H9 (cell line): Measurements from ENCODE around the gene BZW1. TPM values are rescaled to one million over a fixed set of nuclear protein-coding genes. Genes with fewer than 3 reads are reported as not detected.

Experiments
- DNase-seq: peaks from one replicate; pipeline ENCODE4 v3.0.0-alpha.2; 2017
- H2AFZ ChIP-seq: one replicate; pipeline ENCODE4 v1.6.1; 2013; ENCODE audit warnings: mild to moderate bottlenecking, low read length, control low read depth, moderate library complexity
- H2AK5ac ChIP-seq: 2 replicates; pipeline ENCODE4 v1.6.1; 2013; ENCODE audit warnings: low read length, control low read depth, mixed read lengths; ENCODE audit not compliant: insufficient read length
- H2BK120ac ChIP-seq: one replicate; pipeline ENCODE4 v1.6.1; 2013; ENCODE audit warnings: low read depth, mild to moderate bottlenecking, low read length, control low read depth, inconsistent platforms; ENCODE audit not compliant: poor library complexity, severe bottlenecking
- H2BK12ac ChIP-seq: 2 replicates; pipeline ENCODE4 v1.6.1; 2013; ENCODE audit warnings: low read length, control low read depth, mixed read lengths, low read depth; ENCODE audit not compliant: insufficient read length
- H2BK15ac ChIP-seq: 2 replicates; pipeline ENCODE4 v1.6.1; 2013; ENCODE audit warnings: low read depth, low read length, control low read depth
- H2BK20ac ChIP-seq: one replicate; pipeline ENCODE4 v1.6.1; 2013; ENCODE audit warnings: low read depth, mild to moderate bottlenecking, low read length, control low read depth, inconsistent platforms; ENCODE audit not compliant: poor library complexity, severe bottlenecking
- H2BK5ac ChIP-seq: 2 replicates; pipeline ENCODE4 v1.6.1; 2013; ENCODE audit warnings: low read length, control low read depth, mixed read lengths; ENCODE audit not compliant: insufficient read length
- H3K14ac ChIP-seq: 2 replicates; pipeline ENCODE4 v1.6.1; 2013; ENCODE audit warnings: low read length, control low read depth; ENCODE audit not compliant: insufficient read depth
- H3K18ac ChIP-seq: 2 replicates; pipeline ENCODE4 v1.6.1; 2013; ENCODE audit warnings: low read depth, mild to moderate bottlenecking, mixed read lengths, low read length, control low read depth; ENCODE audit not compliant: insufficient read length
- H3K23ac ChIP-seq: 2 replicates; pipeline ENCODE4 v1.6.1; 2013; ENCODE audit warnings: low read length, control low read depth, mixed read lengths, low read depth; ENCODE audit not compliant: insufficient read length
- H3K23me2 ChIP-seq: 2 replicates; pipeline ENCODE4 v1.6.1; 2013; ENCODE audit warnings: low read depth, mild to moderate bottlenecking, mixed read lengths, low read length, control low read depth; ENCODE audit not compliant: insufficient read length, poor library complexity, severe bottlenecking
- H3K27ac ChIP-seq: 2 replicates; pipeline ENCODE4 v1.5.1; 2013; ENCODE audit warnings: low read length, control low read depth, mixed read lengths, low read depth; ENCODE audit not compliant: insufficient read length
- H3K27me3 ChIP-seq: 2 replicates; pipeline ENCODE4 v1.6.1; 2013; ENCODE audit warnings: low read length, control low read depth, inconsistent platforms; ENCODE audit not compliant: insufficient read depth
- H3K4ac ChIP-seq: 2 replicates; pipeline ENCODE4 v1.6.1; 2013; ENCODE audit warnings: low read depth, mild to moderate bottlenecking, control low read depth, inconsistent platforms, low read length, moderate library complexity
- H3K4me1 ChIP-seq: 2 replicates; pipeline ENCODE4 v1.6.1; 2013; ENCODE audit warnings: low read length, control low read depth, inconsistent platforms; ENCODE audit not compliant: insufficient read depth
- H3K4me2 ChIP-seq: 2 replicates; pipeline ENCODE4 v1.6.1; 2013; ENCODE audit warnings: low read length, control low read depth, mixed read lengths; ENCODE audit not compliant: insufficient read length, insufficient read depth
- H3K56ac ChIP-seq: 2 replicates; pipeline ENCODE4 v1.6.1; 2013; ENCODE audit warnings: low read depth, mild to moderate bottlenecking, mixed read lengths, low read length, control low read depth; ENCODE audit not compliant: insufficient read length
- H3K79me1 ChIP-seq: 2 replicates; pipeline ENCODE4 v1.6.1; 2013; ENCODE audit warnings: low read depth, mild to moderate bottlenecking, moderate library complexity, low read length, control low read depth, inconsistent platforms; ENCODE audit not compliant: insufficient read depth, poor library complexity, severe bottlenecking
- H3K79me2 ChIP-seq: 2 replicates; pipeline ENCODE4 v1.6.1; 2013; ENCODE audit warnings: low read length, control low read depth, inconsistent platforms; ENCODE audit not compliant: insufficient read depth
- H3K9ac ChIP-seq: 2 replicates; pipeline ENCODE4 v1.6.1; 2013; ENCODE audit warnings: low read length, control low read depth, mixed read lengths; ENCODE audit not compliant: insufficient read length; ENCODE audit errors: extremely low read depth
- H3K9me3 ChIP-seq: one replicate; pipeline ENCODE4 v1.6.1; 2013; ENCODE audit warnings: low read depth, low read length, inconsistent platforms; ENCODE audit not compliant: control insufficient read depth
- H3T11ph ChIP-seq: one replicate; pipeline ENCODE4 v1.6.1; 2013; ENCODE audit warnings: mild to moderate bottlenecking, low read length, control low read depth, inconsistent platforms
- H4K20me1 ChIP-seq: one replicate; pipeline ENCODE4 v1.6.1; 2013; ENCODE audit not compliant: control insufficient read depth, insufficient read length, insufficient read depth
- H4K5ac ChIP-seq: 2 replicates; pipeline ENCODE4 v1.6.1; 2013; ENCODE audit warnings: low read depth, mild to moderate bottlenecking, mixed read lengths, low read length, control low read depth; ENCODE audit not compliant: insufficient read length
- H4K8ac ChIP-seq: replicated peaks from 2 replicates; pipeline ENCODE4 v1.6.1; 2013; ENCODE audit warnings: low read length, control low read depth, mixed read lengths, low read depth; ENCODE audit not compliant: insufficient read length
- H4K91ac ChIP-seq: 2 replicates; pipeline ENCODE4 v1.6.1; 2013; ENCODE audit warnings: low read depth, mild to moderate bottlenecking, moderate library complexity, mixed read lengths, low read length, control low read depth; ENCODE audit not compliant: insufficient read length
- H3K27ac Mint-ChIP-seq, 3 experiments: 2 replicates in 2 of 3; 3 replicates in 1 of 3; pipeline ENCODE4 v1.8.0; 2020 to 2021; ENCODE audit warnings: mixed read lengths in 3 of 3, mild to moderate bottlenecking in 1 of 3, moderate library complexity in 1 of 3
- H3K27me3 Mint-ChIP-seq: 2 replicates; pipeline ENCODE4 v1.8.0; 2021; ENCODE audit warnings: low read depth, mild to moderate bottlenecking, moderate library complexity, mixed read lengths
- H3K36me3 Mint-ChIP-seq, 3 experiments: 2 replicates in 2 of 3; 3 replicates in 1 of 3; pipeline ENCODE4 v1.8.0; 2020 to 2021; ENCODE audit warnings: low read depth in 3 of 3, mixed read lengths in 3 of 3; ENCODE audit not compliant: insufficient read depth in 1 of 3
- H3K4me1 Mint-ChIP-seq, 2 experiments: 2 replicates each; pipeline ENCODE4 v1.8.0; 2020; ENCODE audit warnings: mixed read lengths in 2 of 2
- H3K4me3 Mint-ChIP-seq, 2 experiments: 2 replicates in 1 of 2; 3 replicates in 1 of 2; pipeline ENCODE4 v1.8.0; 2020 to 2021; ENCODE audit warnings: mild to moderate bottlenecking in 2 of 2, mixed read lengths in 2 of 2, moderate library complexity in 1 of 2
- H3K9me3 Mint-ChIP-seq, 2 experiments: 2 replicates in 1 of 2; 3 replicates in 1 of 2; pipeline ENCODE4 v1.8.0; 2020; ENCODE audit warnings: mild to moderate bottlenecking in 2 of 2, mixed read lengths in 2 of 2, moderate library complexity in 1 of 2
- WGBS: extraction: QIAGEN DNeasy Blood & Tissue Kit; methylation state at CpG from one replicate; pipeline ENCODE4 v1.1.7; 2013; ENCODE audit warnings: missing lambda C conversion rate, low lambda C conversion rate, mixed read lengths; ENCODE audit not compliant: insufficient read length; ENCODE audit errors: extremely low coverage; 5-methylcytosine and 5-hydroxymethylcytosine counted together
- total RNA-seq: library from RNA; stranded (reverse); gene quantifications from 2 replicates; pipeline ENCODE4 v1.2.1, GENCODE V29; 2021
- TF ChIP-seq, protein P1 (sequence below): fragments of 200-600 bp; sonication (generic); conservative IDR thresholded peaks from 3 replicates; pipeline ENCODE4 v1.8.0; 2021; ENCODE audit warnings: antibody characterized with exemption, mild to moderate bottlenecking

BZW1 gene
- total RNA-seq, 1 experiment from 2014 or later: 370 TPM

DNA sequence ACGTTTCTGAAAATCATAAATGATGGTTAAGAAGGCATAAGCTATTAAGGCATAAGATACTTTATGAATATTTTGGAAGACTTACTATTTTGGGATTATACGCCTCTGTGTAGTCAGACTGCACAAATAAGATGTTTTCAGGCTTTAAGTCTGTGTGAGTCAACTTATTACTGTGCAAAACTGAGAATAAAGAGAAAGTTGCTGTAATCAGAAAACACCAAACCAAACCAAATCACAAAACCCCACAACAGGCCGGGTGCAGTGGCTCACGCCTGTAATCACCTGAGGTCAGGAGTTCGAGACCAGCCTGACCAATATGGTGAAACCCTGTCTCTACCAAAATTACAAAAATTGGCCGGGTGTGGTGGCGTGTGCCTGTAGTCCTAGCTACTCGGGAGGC lies 45.1 kb downstream of the BZW1 start:
- Histone ChIP-seq H3K9ac (no peak overlapping the region), H2BK5ac (no peak overlapping the region), H3T11ph (no peak overlapping the region), H4K5ac (no peak overlapping the region), H3K4ac (no peak overlapping the region), H3K14ac (no peak overlapping the region), H3K9me3 (no peaks in the 10 kb centered on the region), H2BK12ac (no peak overlapping the region), H4K8ac (no peak overlapping the region), H3K27me3 (no peaks in the 10 kb centered on the region), H2BK20ac (no peak overlapping the region), H3K27ac (no peak overlapping the region), H3K56ac (no peak overlapping the region), H3K4me2 (no peak overlapping the region), H3K79me2 (peaks cover 9% of the 10 kb centered on the region; the same call in 1 of the 2 replicates), H3K23me2 (no peaks in the 10 kb centered on the region), H2BK15ac (no peak overlapping the region), H2BK120ac (no peak overlapping the region), H3K79me1 (peaks cover 7% of the 10 kb centered on the region), H3K18ac (no peak overlapping the region), H4K20me1 (no peaks in the 10 kb centered on the region), H2AK5ac (no peak overlapping the region), H3K4me1 (no peaks in the 10 kb centered on the region), H2AFZ (no peak overlapping the region), H3K23ac (no peak overlapping the region), H4K91ac (no peak overlapping the region)
- H3K4me3 Mint-ChIP-seq: no peak overlapping the region
- no peak overlapping the region for H3K27ac Mint-ChIP-seq
- TF ChIP-seq, protein P1, sequence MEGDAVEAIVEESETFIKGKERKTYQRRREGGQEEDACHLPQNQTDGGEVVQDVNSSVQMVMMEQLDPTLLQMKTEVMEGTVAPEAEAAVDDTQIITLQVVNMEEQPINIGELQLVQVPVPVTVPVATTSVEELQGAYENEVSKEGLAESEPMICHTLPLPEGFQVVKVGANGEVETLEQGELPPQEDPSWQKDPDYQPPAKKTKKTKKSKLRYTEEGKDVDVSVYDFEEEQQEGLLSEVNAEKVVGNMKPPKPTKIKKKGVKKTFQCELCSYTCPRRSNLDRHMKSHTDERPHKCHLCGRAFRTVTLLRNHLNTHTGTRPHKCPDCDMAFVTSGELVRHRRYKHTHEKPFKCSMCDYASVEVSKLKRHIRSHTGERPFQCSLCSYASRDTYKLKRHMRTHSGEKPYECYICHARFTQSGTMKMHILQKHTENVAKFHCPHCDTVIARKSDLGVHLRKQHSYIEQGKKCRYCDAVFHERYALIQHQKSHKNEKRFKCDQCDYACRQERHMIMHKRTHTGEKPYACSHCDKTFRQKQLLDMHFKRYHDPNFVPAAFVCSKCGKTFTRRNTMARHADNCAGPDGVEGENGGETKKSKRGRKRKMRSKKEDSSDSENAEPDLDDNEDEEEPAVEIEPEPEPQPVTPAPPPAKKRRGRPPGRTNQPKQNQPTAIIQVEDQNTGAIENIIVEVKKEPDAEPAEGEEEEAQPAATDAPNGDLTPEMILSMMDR: no peak
- peaks cover 69 to 92% (median 91%) of the 10 kb centered on the region in 3 experiments for H3K36me3 Mint-ChIP-seq
- WGBS: no CpG with 5 or more reads among the region's 8 CpGs
- H3K9me3 Mint-ChIP-seq: no peaks in the 10 kb centered on the region
- DNase-seq: no peak
- H3K27me3 Mint-ChIP-seq: no peaks in the 10 kb centered on the region
- peaks cover 12 to 13% of the 10 kb centered on the region in 2 experiments for H3K4me1 Mint-ChIP-seq
